A549 (cell line): Measurements from ENCODE around the gene MYO15A. TPM values are rescaled to one million over a fixed set of nuclear protein-coding genes. Genes with fewer than 3 reads are reported as not detected.

Experiments used
- BCL3 ChIP-seq: fragments of >200 bp; sonication (Bioruptor Twin); formaldehyde crosslinking; IDR thresholded peaks from 3 replicates; pipeline ENCODE4 v1.6.1; 2016
- BHLHE40 ChIP-seq: IDR thresholded peaks from 2 replicates; pipeline ENCODE4 v1.6.1; 2012; ENCODE audit warnings: low read depth, low read length, inconsistent platforms
- CBX2 ChIP-seq: fragments of 200-600 bp; sonication (generic); IDR thresholded peaks from 2 replicates; pipeline ENCODE4 v1.6.1; 2016; ENCODE audit warnings: low read depth, mild to moderate bottlenecking, borderline replicate concordance
- CEBPB ChIP-seq, 2 experiments: fragments of >200 bp in 1 of 2; sonication (Bioruptor Twin) in 1 of 2; formaldehyde crosslinking in 1 of 2; IDR thresholded peaks; 2 replicates each; pipeline ENCODE4 v1.6.1; 2012 to 2016
- CHD2 ChIP-seq: fragments of 150-350 bp; IDR thresholded peaks from 2 replicates; pipeline ENCODE4 v1.6.1; 2014; ENCODE audit warnings: low read length; ENCODE audit not compliant: partially characterized antibody
- CTCF ChIP-seq: fragments of >200 bp; sonication (Bioruptor Twin); formaldehyde crosslinking; IDR thresholded peaks from 3 replicates; pipeline ENCODE4 v1.5.1; 2016
- E2F6 ChIP-seq: IDR thresholded peaks from 2 replicates; pipeline ENCODE4 v1.6.1; 2012; ENCODE audit warnings: low read depth, borderline replicate concordance
- EHF ChIP-seq: fragments of 250-450 bp; sonication (Bioruptor Pico); IDR thresholded peaks from 2 replicates; pipeline ENCODE4 v1.5.0; 2020; ENCODE audit warnings: mild to moderate bottlenecking
- EHMT2 ChIP-seq: fragments of 200-600 bp; sonication (generic); IDR thresholded peaks from 2 replicates; pipeline ENCODE4 v1.6.1; 2016; ENCODE audit warnings: antibody characterized with exemption, low read depth, mild to moderate bottlenecking, moderate library complexity
- ELK1 ChIP-seq: fragments of 150-350 bp; IDR thresholded peaks from 2 replicates; pipeline ENCODE4 v1.6.1; 2014; ENCODE audit warnings: low read depth, mild to moderate bottlenecking, low read length
- FOSL2 ChIP-seq, 2 experiments: fragments of 450-650 bp in 1 of 2; fragments of >200 bp in 1 of 2; sonication (Bioruptor Twin) in 1 of 2; formaldehyde crosslinking; IDR thresholded peaks; 2 replicates each; pipeline versions ENCODE4 v1.5.0 to v1.6.1; 2016 to 2020; ENCODE audit warnings: mild to moderate bottlenecking in 1 of 2, moderate library complexity in 1 of 2
- FOXS1 ChIP-seq: fragments of 250-450 bp; sonication (Bioruptor Pico); IDR thresholded peaks from 2 replicates; pipeline ENCODE4 v1.5.0; 2020; ENCODE audit warnings: mild to moderate bottlenecking, moderate library complexity
- GATA3 ChIP-seq: IDR thresholded peaks from 2 replicates; pipeline ENCODE4 v1.6.1; 2012; ENCODE audit warnings: borderline replicate concordance
- HDAC2 ChIP-seq: fragments of 200-600 bp; sonication (generic); IDR thresholded peaks from 2 replicates; pipeline ENCODE4 v1.6.1; 2016
- HEYL ChIP-seq: fragments of 250-450 bp; sonication (Bioruptor Pico); IDR thresholded peaks from 2 replicates; pipeline ENCODE4 v1.8.0; 2021; ENCODE audit warnings: mild to moderate bottlenecking, moderate library complexity
- HOXB5 ChIP-seq: fragments of 250-450 bp; sonication (Bioruptor Pico); IDR thresholded peaks from 2 replicates; pipeline ENCODE4 v1.5.0; 2020; ENCODE audit warnings: mild to moderate bottlenecking, moderate library complexity
- KDM1A ChIP-seq: fragments of 200-600 bp; sonication (generic); IDR thresholded peaks from 2 replicates; pipeline ENCODE4 v1.6.1; 2016; ENCODE audit warnings: low read depth, mild to moderate bottlenecking
- KDM5A ChIP-seq: fragments of 200-600 bp; sonication (generic); IDR thresholded peaks from 2 replicates; pipeline ENCODE4 v1.6.1; 2016; ENCODE audit warnings: antibody characterized with exemption, mild to moderate bottlenecking
- MAX ChIP-seq: IDR thresholded peaks from 2 replicates; pipeline ENCODE4 v1.6.1; 2012
- NPAS2 ChIP-seq: fragments of 250-450 bp; sonication (Bioruptor Pico); IDR thresholded peaks from 2 replicates; pipeline ENCODE4 v1.8.0; 2022; ENCODE audit warnings: mild to moderate bottlenecking, moderate library complexity, borderline replicate concordance
- PHF8 ChIP-seq: fragments of 200-600 bp; sonication (generic); IDR thresholded peaks from 2 replicates; pipeline ENCODE4 v1.6.1; 2016; ENCODE audit warnings: low read depth, mild to moderate bottlenecking, antibody characterized with exemption, moderate library complexity, borderline replicate concordance
- POLR2A ChIP-seq: IDR thresholded peaks from 2 replicates; pipeline ENCODE4 v1.6.1; 2012; ENCODE audit warnings: mild to moderate bottlenecking, low read length
- POLR2AphosphoS2 ChIP-seq: conservative IDR thresholded peaks from 2 replicates; pipeline ENCODE4 v1.6.1; 2012; ENCODE audit warnings: low read length, improper control_type of control experiment, inconsistent platforms
- RAD21 ChIP-seq, 2 experiments: fragments of >200 bp in 1 of 2; sonication (Bioruptor Twin) in 1 of 2; formaldehyde crosslinking in 1 of 2; IDR thresholded peaks in 1 of 2; conservative IDR thresholded peaks in 1 of 2; 2 replicates in 1 of 2; 3 replicates in 1 of 2; pipeline ENCODE4 v1.6.1; 2012 to 2018; ENCODE audit warnings: inconsistent platforms in 1 of 2
- RCOR1 ChIP-seq: fragments of 150-350 bp; IDR thresholded peaks from 2 replicates; pipeline ENCODE4 v1.6.1; 2014; ENCODE audit warnings: antibody characterized with exemption, low read length, low read depth
- REST ChIP-seq: fragments of 200-600 bp; sonication (generic); IDR thresholded peaks from 2 replicates; pipeline ENCODE4 v1.6.1; 2016; ENCODE audit warnings: antibody characterized with exemption, mild to moderate bottlenecking, moderate library complexity
- RNF2 ChIP-seq: fragments of 200-600 bp; sonication (generic); IDR thresholded peaks from 2 replicates; pipeline ENCODE4 v1.6.1; 2016; ENCODE audit warnings: low read depth, mild to moderate bottlenecking, antibody characterized with exemption, moderate library complexity, borderline replicate concordance
- USF2 ChIP-seq: fragments of 450-650 bp; IDR thresholded peaks from 2 replicates; pipeline ENCODE4 v1.6.1; 2014; ENCODE audit warnings: antibody characterized with exemption
- ZC3H11A ChIP-seq: fragments of 450-650 bp; IDR thresholded peaks from 2 replicates; pipeline ENCODE4 v1.6.1; 2014; ENCODE audit warnings: antibody characterized with exemption, mild to moderate bottlenecking
- ZFP36 ChIP-seq: fragments of 450-650 bp; IDR thresholded peaks from 2 replicates; pipeline ENCODE4 v1.6.1; 2014; ENCODE audit warnings: borderline replicate concordance; ENCODE audit not compliant: partially characterized antibody
- ZNF302 ChIP-seq: fragments of 250-450 bp; sonication (Bioruptor Pico); IDR thresholded peaks from 2 replicates; pipeline ENCODE4 v1.9.0; 2021; ENCODE audit warnings: inconsistent platforms, mild to moderate bottlenecking, moderate library complexity
- polyA plus RNA-seq, 4 experiments: library from polyadenylated mRNA; depleted of rRNA in 3 of 4; stranded (reverse); fragments of >200 nt; fragmentation: RNase III in 1 of 4; extraction: RNeasy Plus Mini Kit Qiagen cat#74134 plus additional on column Dnase treatment in 1 of 4; gene quantifications; 2 replicates in 3 of 4; 3 replicates in 1 of 4; pipeline ENCODE4 v1.2.3, GENCODE V29; 2011 to 2017

MYO15A gene
- polyA plus RNA-seq, 2 of the 4 experiments (the other 2 are of a cell fraction): 0.22 to 0.26 TPM

- TF ChIP-seq EHMT2 (no peak), BHLHE40 (no peak), KDM1A (peak; percentile 100), REST (peak; percentile 28; the same call in 1 of the 2 replicates), ELK1 (no peak), FOSL2 (IDR thresholded peaks at IDR 0.05) (no peak), FOSL2 (CRISPR knock-in tag; IDR thresholded peaks at IDR 0.05) (peak; percentile 70), ZNF302 (CRISPR knock-in tag) (no peak), USF2 (no peak), MAX (peak; percentile 98), CHD2 (no peak), PHF8 (peak; percentile 99), ZFP36 (peak; percentile 85), GATA3 (peak; percentile 34; the same call in 1 of the 2 replicates), RNF2 (no peak), KDM5A (peak; percentile 55), BCL3 (peak; percentile 76; the same call in 2 of the 3 replicates), HOXB5 (peak; percentile 66), FOXS1 (CRISPR knock-in tag) (0 out of 2 replicates have a peak, but pooled peaks have one; percentile 71), POLR2AphosphoS2 (no peak), RAD21 (conservative IDR thresholded peaks at IDR 0.05 in 1 of 2, IDR thresholded peaks at IDR 0.05 in 1 of 2) (peak; percentile 17 to 28; a peak in 1 of 5 replicates), E2F6 (peak; percentile 90; the same call in 1 of the 2 replicates), CBX2 (no peak), ZC3H11A (peak; percentile 38; the same call in 1 of the 2 replicates), POLR2A (peak; percentile 80), HDAC2 (peak; percentile 100), CEBPB (IDR thresholded peaks at IDR 0.05) (peak in 1 of 2 experiments; percentile 60; a peak in 1 of 4 replicates), NPAS2 (no peak), CTCF (peak; percentile 24), EHF (no peak; the same call in 1 of the 2 replicates), RCOR1 (peak; percentile 97), HEYL (no peak)
These were observed 20.7 kb upstream of the MYO15A start, which contains the start of gene DRG2 (continued) for GRCh38 chr17:18087610-18088491.
